AG04449 (cell line): Measurements from ENCODE around the gene DNM3.

Experiments used
- CTCF ChIA-PET: fragments of 350-600 bp; formaldehyde crosslinking; extraction: SDS; loops from one replicate; lab custom pipeline; 2021; ENCODE audit warnings: antibody characterized with exemption; lab: Yijun Ruan, JAX
- POLR2A ChIA-PET: fragments of 400-600, 350-600 bp; formaldehyde crosslinking; extraction: SDS; loops from one replicate; lab custom pipeline; 2020; ENCODE audit warnings: antibody characterized with exemption, inconsistent platforms; lab: Yijun Ruan, JAX
- DNase-seq: peaks from one replicate; pipeline ENCODE4 v3.0.0-alpha.2; 2010; ENCODE audit warnings: low read depth, low spot score
- H3K4me3 ChIP-seq: 2 replicates; pipeline ENCODE4 v1.5.1; 2011; ENCODE audit warnings: low read depth, mild to moderate bottlenecking, control low read depth, low read length
- CTCF ChIP-seq: IDR thresholded peaks from one replicate; pipeline ENCODE4 v1.5.1; 2011; ENCODE audit warnings: mild to moderate bottlenecking, moderate library complexity, low read length, control low read depth, inconsistent platforms; ENCODE audit not compliant: insufficient read depth; ENCODE audit errors: missing control alignments

DNM3 gene

GRCh38 chr1:172117800-172118199, 276.5 kb downstream of the DNM3 start:
- TF ChIP-seq CTCF, result no peak
- no peak overlapping the region for H3K4me3 ChIP-seq
- POLR2A ChIA-PET, result no interaction called here
- CTCF ChIA-PET, result no interaction called here
- DNase-seq, result no peak

GRCh38 chr1:172118618-172119017, 277.3 kb downstream of the DNM3 start:
- DNase-seq, result no peak
- POLR2A ChIA-PET, result no interaction called here
- CTCF ChIA-PET, result no interaction called here

GRCh38 chr1:172119184-172119583, 277.9 kb downstream of the DNM3 start:
- TF ChIP-seq CTCF, result no peak
- POLR2A ChIA-PET, result no interaction called here
- H3K4me3 ChIP-seq, result no peak overlapping the region
- no peak for DNase-seq
- CTCF ChIA-PET, result no interaction called here

More at GRCh38 chr1:172118618-172119017, 277.3 kb downstream of the DNM3 start:
- no peak for TF ChIP-seq CTCF
- no peak overlapping the region for H3K4me3 ChIP-seq

GRCh38 chr1:172120381-172120780, 279.1 kb downstream of the DNM3 start:
- POLR2A ChIA-PET, result no interaction called here
- no peak for TF ChIP-seq CTCF
- CTCF ChIA-PET, result interaction anchor here (1.5 kb wide), 1 partner anchor 11 kb away, joined by 3 read pairs; no protein-coding TSS in a partner anchor
- DNase-seq, result no peak
- H3K4me3 ChIP-seq, result no peak overlapping the region

- DNase-seq, result no peak
- POLR2A ChIA-PET, result no interaction called here
- TF ChIP-seq CTCF, result no peak
- CTCF ChIA-PET, result interaction anchor here (0.9 to 1.5 kb wide), 2 partner anchors 10 to 295 kb away, joined by 3 read pairs; no protein-coding TSS in a partner anchor
- H3K4me3 ChIP-seq, result no peak overlapping the region
Measured at GRCh38 chr1:172121081-172121717, 279.9 kb downstream of the DNM3 start.

GRCh38 chr1:172122381-172122780, 281.1 kb downstream of the DNM3 start:
- ChIA-PET POLR2A (no interaction called here), CTCF (interaction anchor here (0.6 kb wide), 1 partner anchor 1298 kb away, joined by 3 read pairs; no protein-coding TSS in a partner anchor)
- DNase-seq, result no peak
- no peak for TF ChIP-seq CTCF
- no peak overlapping the region for H3K4me3 ChIP-seq
